Upper lobe of right lung (tissue), 1 donor: ENCODE data around the gene WNT10A. TPM values are rescaled to one million over a fixed set of nuclear protein-coding genes. Genes with fewer than 3 reads are reported as not detected.

Experiments
- ATAC-seq: fragments of 200-7000 bp; cut with Tn5 transposase; one replicate; pipeline ENCODE4 v1.9.1; 2020; ENCODE audit warnings: mild to moderate bottlenecking, moderate library complexity
- DNase-seq: peaks from one replicate; pipeline ENCODE4 v3.0.0-alpha.2; 2020
- H3K27ac ChIP-seq: fragments of 200-600 bp; one replicate; pipeline ENCODE4 v1.8.0; 2022
- H3K27me3 ChIP-seq: fragments of 200-600 bp; one replicate; pipeline ENCODE4 v1.8.0; 2022; ENCODE audit warnings: mild to moderate bottlenecking
- H3K36me3 ChIP-seq: fragments of 200-600 bp; one replicate; pipeline ENCODE4 v1.8.0; 2022
- H3K4me1 ChIP-seq: fragments of 200-600 bp; one replicate; pipeline ENCODE4 v1.8.0; 2022
- H3K4me3 ChIP-seq: fragments of 200-600 bp; one replicate; pipeline ENCODE4 v1.8.0; 2022; ENCODE audit warnings: mild to moderate bottlenecking
- H3K9me3 ChIP-seq: fragments of 200-600 bp; one replicate; pipeline ENCODE4 v1.8.0; 2022
- CTCF ChIP-seq: fragments of 200-600 bp; IDR thresholded peaks from one replicate; pipeline ENCODE4 v1.8.0; 2022; ENCODE audit warnings: antibody characterized with exemption
- intact Hi-C: fragments of 100-400 bp; cut with DNase I; formaldehyde crosslinking; loops from one replicate; pipeline ENCODE4 v1.11.0; 2022
- total RNA-seq: library from RNA; stranded (reverse); fragmentation: NEBNext Ultra II Directional; extraction: Animal tissue kit (Norgen Biotek cat#: 25700); gene quantifications from one replicate; pipeline ENCODE4 v1.2.1, GENCODE V29; 2021
- donor health status: DM: no; HTN: yes; CAD: no; lungs with severe emphysema.

WNT10A gene
- total RNA-seq, 1 donor from 2014 or later: 0.90 TPM

- H3K9me3 ChIP-seq: no peaks in the 10 kb centered on the region
- H3K4me3 ChIP-seq: no peak overlapping the region
- H3K27ac ChIP-seq: no peak overlapping the region
- no peaks in the 10 kb centered on the region for H3K36me3 ChIP-seq
- peak; percentile 56 for DNase-seq
- H3K27me3 ChIP-seq: peaks cover 70% of the 10 kb centered on the region
- peaks cover 13% of the 10 kb centered on the region for H3K4me1 ChIP-seq
- no peak for TF ChIP-seq CTCF
- ATAC-seq: no peak
- intact Hi-C loops: no loop called here
These were observed 17.6 kb upstream of the WNT10A start for GRCh38 chr2:218863021-218863520.

DNA sequence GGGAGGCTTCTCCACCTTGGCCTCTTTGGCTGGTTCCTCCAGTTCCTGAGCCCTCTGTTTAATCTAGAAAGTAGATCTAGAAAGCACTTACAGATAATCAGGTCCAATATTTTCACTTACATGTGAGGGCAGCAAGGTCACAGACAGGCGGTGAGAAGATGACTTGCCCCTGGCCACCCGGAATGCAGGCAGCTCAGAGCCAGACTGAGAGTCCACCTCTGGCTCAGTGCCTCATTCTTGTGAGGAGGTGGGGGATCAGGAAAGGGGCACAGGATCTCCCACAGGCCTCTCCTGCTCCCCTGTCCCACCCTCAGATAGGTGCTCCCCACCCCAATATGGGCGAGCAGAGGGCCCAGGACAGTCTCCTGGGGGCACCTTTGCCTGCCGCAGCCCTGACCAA lies 15.3 kb upstream of the WNT10A start:
- no peak for TF ChIP-seq CTCF
- Histone ChIP-seq H3K4me1 (peaks cover 7% of the 10 kb centered on the region), H3K27me3 (peaks cover 52% of the 10 kb centered on the region), H3K4me3 (no peak overlapping the region), H3K27ac (no peak overlapping the region), H3K9me3 (no peaks in the 10 kb centered on the region), H3K36me3 (no peaks in the 10 kb centered on the region)
- intact Hi-C loops: no loop called here
- ATAC-seq (no peak), DNase-seq (no peak)

GRCh38 chr2:218865999-218866398 lies 14.7 kb upstream of the WNT10A start:
- Histone ChIP-seq H3K9me3 (no peaks in the 10 kb centered on the region), H3K27me3 (peaks cover 51% of the 10 kb centered on the region), H3K36me3 (no peaks in the 10 kb centered on the region), H3K4me1 (peaks cover 3% of the 10 kb centered on the region), H3K4me3 (no peak overlapping the region), H3K27ac (no peak overlapping the region)
- intact Hi-C loops: no loop called here
- no peak for DNase-seq
- no peak for TF ChIP-seq CTCF
- no peak for ATAC-seq

DNA sequence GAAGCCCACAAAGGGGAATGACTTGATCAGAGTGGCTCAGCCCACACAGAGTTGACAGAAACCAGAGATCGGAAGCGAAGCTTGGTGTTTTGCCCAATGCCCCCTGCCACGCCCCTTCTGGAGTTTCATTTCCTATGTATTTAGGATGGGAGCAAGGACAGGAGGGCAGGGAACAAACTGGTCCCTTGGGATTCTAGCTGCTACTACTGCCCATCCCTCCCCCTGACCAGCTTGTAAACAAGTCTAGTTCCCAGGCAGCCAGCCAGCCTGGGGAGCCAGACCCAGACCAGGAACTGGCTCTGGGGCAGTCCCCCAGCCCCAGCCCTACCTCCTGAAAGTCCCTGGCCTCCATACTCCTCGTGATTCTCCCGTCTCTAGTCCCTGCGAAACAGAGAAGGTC lies 12.8 kb upstream of the WNT10A start:
- TF ChIP-seq CTCF: no peak
- ATAC-seq (peak; percentile 8), DNase-seq (no peak)
- intact Hi-C loops: no loop called here
- no peaks in the 10 kb centered on the region for H3K9me3 ChIP-seq
- peaks cover 14% of the 10 kb centered on the region for H3K4me1 ChIP-seq
- peaks cover 51% of the 10 kb centered on the region for H3K27me3 ChIP-seq
- no peak overlapping the region for H3K27ac ChIP-seq
- H3K4me3 ChIP-seq: no peak overlapping the region
- no peaks in the 10 kb centered on the region for H3K36me3 ChIP-seq

GRCh38 chr2:218869064-218869463 lies 11.6 kb upstream of the WNT10A start:
- TF ChIP-seq CTCF: no peak
- intact Hi-C loops: no loop called here
- ATAC-seq (no peak), DNase-seq (no peak)
- H3K4me1 ChIP-seq: peaks cover 14% of the 10 kb centered on the region
- H3K36me3 ChIP-seq: no peaks in the 10 kb centered on the region
- no peak overlapping the region for H3K27ac ChIP-seq
- peaks cover 51% of the 10 kb centered on the region for H3K27me3 ChIP-seq
- H3K9me3 ChIP-seq: no peaks in the 10 kb centered on the region
- no peak overlapping the region for H3K4me3 ChIP-seq

DNA sequence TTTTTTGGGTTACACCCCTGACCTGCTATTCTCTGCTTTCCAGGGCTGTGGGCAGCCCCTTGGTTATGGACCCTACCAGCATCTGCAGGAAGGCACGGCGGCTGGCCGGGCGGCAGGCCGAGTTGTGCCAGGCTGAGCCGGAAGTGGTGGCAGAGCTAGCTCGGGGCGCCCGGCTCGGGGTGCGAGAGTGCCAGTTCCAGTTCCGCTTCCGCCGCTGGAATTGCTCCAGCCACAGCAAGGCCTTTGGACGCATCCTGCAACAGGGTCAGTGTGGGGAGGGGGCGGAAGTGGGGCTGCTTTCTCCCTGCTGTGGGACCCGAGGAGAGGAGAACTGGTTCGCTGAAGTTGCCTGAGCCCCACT lies 9.7 kb upstream of the WNT10A start:
- Histone ChIP-seq H3K27me3 (peaks cover 54% of the 10 kb centered on the region), H3K4me1 (peaks cover 14% of the 10 kb centered on the region), H3K9me3 (no peaks in the 10 kb centered on the region), H3K36me3 (no peaks in the 10 kb centered on the region), H3K27ac (no peak overlapping the region), H3K4me3 (peak overlapping the region; percentile 28)
- DNase-seq (no peak), ATAC-seq (peak; percentile 7)
- intact Hi-C loops: no loop called here
- no peak for TF ChIP-seq CTCF
